ENCODE results near the gene ADAMTS19.

DNA sequence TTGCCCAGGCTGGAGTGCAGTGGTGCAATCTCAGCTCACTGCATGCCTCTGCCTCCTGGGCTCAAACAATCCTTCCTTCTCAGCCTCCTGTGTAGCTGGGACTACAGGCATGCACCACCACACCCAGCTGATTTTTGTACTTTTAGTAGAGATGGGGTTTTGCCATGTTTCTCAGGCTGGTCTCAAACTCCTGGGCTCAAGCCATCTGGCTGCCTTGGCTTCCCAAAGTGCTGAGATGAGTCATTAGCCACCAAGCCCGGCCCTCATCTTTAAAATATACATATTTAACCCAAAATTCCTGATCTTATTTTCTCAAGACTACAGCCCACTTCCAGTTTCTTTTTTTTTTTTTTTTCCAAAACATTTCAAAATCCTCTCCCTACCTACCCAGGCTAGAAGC, 256.1 kb downstream of the ADAMTS19 start:
- TF ChIP-seq, protein P1, sequence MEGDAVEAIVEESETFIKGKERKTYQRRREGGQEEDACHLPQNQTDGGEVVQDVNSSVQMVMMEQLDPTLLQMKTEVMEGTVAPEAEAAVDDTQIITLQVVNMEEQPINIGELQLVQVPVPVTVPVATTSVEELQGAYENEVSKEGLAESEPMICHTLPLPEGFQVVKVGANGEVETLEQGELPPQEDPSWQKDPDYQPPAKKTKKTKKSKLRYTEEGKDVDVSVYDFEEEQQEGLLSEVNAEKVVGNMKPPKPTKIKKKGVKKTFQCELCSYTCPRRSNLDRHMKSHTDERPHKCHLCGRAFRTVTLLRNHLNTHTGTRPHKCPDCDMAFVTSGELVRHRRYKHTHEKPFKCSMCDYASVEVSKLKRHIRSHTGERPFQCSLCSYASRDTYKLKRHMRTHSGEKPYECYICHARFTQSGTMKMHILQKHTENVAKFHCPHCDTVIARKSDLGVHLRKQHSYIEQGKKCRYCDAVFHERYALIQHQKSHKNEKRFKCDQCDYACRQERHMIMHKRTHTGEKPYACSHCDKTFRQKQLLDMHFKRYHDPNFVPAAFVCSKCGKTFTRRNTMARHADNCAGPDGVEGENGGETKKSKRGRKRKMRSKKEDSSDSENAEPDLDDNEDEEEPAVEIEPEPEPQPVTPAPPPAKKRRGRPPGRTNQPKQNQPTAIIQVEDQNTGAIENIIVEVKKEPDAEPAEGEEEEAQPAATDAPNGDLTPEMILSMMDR (optimal IDR thresholded peaks at IDR 0.05 in 1 of 3, IDR thresholded peaks at IDR 0.05 in 1 of 3, conservative IDR thresholded peaks at IDR 0.05 in 1 of 3; ENCODE audit: extremely low read depth in 1 of 3, insufficient read depth in 2 of 3, low read length in 3 of 3) = no peak
- no peak for TF ChIP-seq EZH2 (IDR thresholded peaks at IDR 0.05; ENCODE audit: low read length)

All from keratinocyte (primary cell).